Measurements from ENCODE around the gene FBXO9. TPM values are rescaled to one million over a fixed set of nuclear protein-coding genes. Genes with fewer than 3 reads are reported as not detected.

Gene FBXO9
- polyA plus RNA-seq, 1 of the 3 experiments (the other 2 are of a cell fraction): 61.9 TPM

DNA sequence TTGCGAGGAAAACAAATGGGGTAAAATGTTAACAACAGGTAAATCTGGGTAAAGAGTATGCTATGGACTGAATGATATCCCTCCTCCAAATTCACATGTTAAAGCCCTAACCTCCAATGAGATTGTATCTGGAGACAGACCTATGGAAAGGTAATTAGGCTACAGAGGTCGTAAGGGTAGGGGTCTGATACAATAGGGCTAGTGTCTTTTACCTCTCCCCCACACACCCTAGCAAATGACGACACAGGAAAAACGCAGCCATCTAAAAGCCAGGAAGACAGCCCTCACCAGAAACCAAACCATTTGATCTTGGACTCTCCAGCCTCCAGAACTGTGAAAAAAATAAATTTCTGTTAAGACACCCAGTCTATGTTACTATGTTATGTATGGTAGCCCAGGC lies 20.6 kb upstream of the FBXO9 start:
- TF ChIP-seq, protein P1, sequence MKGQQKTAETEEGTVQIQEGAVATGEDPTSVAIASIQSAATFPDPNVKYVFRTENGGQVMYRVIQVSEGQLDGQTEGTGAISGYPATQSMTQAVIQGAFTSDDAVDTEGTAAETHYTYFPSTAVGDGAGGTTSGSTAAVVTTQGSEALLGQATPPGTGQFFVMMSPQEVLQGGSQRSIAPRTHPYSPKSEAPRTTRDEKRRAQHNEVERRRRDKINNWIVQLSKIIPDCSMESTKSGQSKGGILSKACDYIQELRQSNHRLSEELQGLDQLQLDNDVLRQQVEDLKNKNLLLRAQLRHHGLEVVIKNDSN (IDR thresholded peaks at IDR 0.05; ENCODE audit: borderline replicate concordance, low read depth): no peak
- TF ChIP-seq POLR2AphosphoS5 (IDR thresholded peaks at IDR 0.05; ENCODE audit: low read depth, low read length): no peak
- TF ChIP-seq NRF1 (IDR thresholded peaks at IDR 0.05; ENCODE audit: low read depth, low read length): no peak
- no peak for TF ChIP-seq TAF1 (IDR thresholded peaks at IDR 0.05; ENCODE audit: borderline replicate concordance, low read depth, low read length)
- TF ChIP-seq RAD21 (IDR thresholded peaks at IDR 0.05; ENCODE audit: low read length): no peak
- no peak for TF ChIP-seq GATA2 (CRISPR knock-in tag; IDR thresholded peaks at IDR 0.05)

DNA sequence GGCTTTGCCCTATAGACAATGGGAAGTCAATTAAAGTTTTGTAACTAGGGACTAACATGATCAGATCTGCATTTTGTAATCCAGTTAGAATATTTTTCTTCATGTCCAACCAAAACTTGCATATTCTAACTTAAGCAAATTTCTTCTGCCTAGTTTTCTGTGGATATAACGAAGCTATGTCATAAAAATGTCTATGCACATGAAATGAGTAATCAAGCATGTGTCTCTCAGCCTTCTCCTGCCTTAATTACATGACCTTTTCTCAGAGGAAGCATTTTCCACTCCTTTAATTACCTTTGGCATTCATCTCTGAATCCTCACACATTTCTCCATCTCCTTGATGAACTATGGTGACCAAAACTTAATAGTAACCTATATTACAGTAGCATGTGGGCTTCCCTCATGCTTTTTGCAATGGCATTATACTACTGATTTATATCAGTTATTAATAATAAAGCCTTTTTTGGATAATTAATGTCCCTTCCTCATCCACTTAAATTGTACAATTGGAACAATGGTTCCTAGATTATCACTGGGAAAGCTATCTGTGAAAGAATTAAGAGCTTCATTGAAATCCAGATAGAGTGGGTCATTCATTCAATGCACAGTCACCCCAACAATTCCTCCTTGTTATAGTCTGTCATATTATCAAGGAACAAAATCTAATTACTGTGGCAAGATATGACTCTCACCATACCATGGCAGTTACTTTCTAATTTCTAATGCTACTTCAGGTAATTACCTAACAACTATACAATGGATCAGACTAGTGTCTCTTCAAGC lies 19.1 kb upstream of the FBXO9 start:
- H4K20me1 ChIP-seq (ENCODE audit: insufficient read depth): no peaks in the 10 kb centered on the region
- POLR2A ChIA-PET: no interaction called here
- H3K9me2 ChIP-seq: no peaks in the 10 kb centered on the region
- H3K27ac ChIP-seq (ENCODE audit: low read depth in 2 of 2, low read length in 1 of 2): peak overlapping the region in 1 of 2 experiments; percentile 100; a peak in 2 of 4 replicates
- no peaks in the 10 kb centered on the region for H3K9me3 ChIP-seq
- H3F3A ChIP-seq (replicated peaks; ENCODE audit: insufficient read depth): peaks cover 56% of the 10 kb centered on the region
- peaks cover 2 to 3% of the 10 kb centered on the region in 2 experiments for H3K36me3 ChIP-seq (replicated peaks in 1 of 2; ENCODE audit: control insufficient read depth in 1 of 2, insufficient read depth in 2 of 2, low read length in 1 of 2)
- DNase-seq: no peak
- H3K4me3 ChIP-seq (ENCODE audit: low read depth in 2 of 2, low read length in 1 of 2): no peak overlapping the region
- peaks cover 38% of the 10 kb centered on the region for H3K79me2 ChIP-seq (ENCODE audit: insufficient read depth)
- CTCF ChIA-PET: interaction anchor here (0.7 to 1.6 kb wide), 2 partner anchors 682 to 802 kb away, joined by 3 read pairs; no protein-coding TSS in a partner anchor
- peaks cover 3 to 62% of the 10 kb centered on the region in 2 experiments for H3K4me1 ChIP-seq (ENCODE audit: control insufficient read depth in 1 of 2, insufficient read depth in 2 of 2, low read depth in 1 of 2, low read length in 1 of 2)
- no peak overlapping the region for H3K4me2 ChIP-seq
- no peak overlapping the region for H2AFZ ChIP-seq (ENCODE audit: low read depth)
- no peak overlapping the region for H3K9ac ChIP-seq
- 83% methylated on average over 1 of the region's 1 CpG for WGBS (ENCODE audit: low lambda C conversion rate)
- no peaks in the 10 kb centered on the region for H3K27me3 ChIP-seq (ENCODE audit: insufficient read depth)
- TF ChIP-seq TAF1 (IDR thresholded peaks at IDR 0.05; ENCODE audit: borderline replicate concordance, low read depth, low read length): no peak
- TF ChIP-seq GABPA (IDR thresholded peaks at IDR 0.05; ENCODE audit: low read depth): no peak
- TF ChIP-seq NFIC (IDR thresholded peaks at IDR 0.05; ENCODE audit: borderline replicate concordance): no peak
- TF ChIP-seq, protein P2, sequence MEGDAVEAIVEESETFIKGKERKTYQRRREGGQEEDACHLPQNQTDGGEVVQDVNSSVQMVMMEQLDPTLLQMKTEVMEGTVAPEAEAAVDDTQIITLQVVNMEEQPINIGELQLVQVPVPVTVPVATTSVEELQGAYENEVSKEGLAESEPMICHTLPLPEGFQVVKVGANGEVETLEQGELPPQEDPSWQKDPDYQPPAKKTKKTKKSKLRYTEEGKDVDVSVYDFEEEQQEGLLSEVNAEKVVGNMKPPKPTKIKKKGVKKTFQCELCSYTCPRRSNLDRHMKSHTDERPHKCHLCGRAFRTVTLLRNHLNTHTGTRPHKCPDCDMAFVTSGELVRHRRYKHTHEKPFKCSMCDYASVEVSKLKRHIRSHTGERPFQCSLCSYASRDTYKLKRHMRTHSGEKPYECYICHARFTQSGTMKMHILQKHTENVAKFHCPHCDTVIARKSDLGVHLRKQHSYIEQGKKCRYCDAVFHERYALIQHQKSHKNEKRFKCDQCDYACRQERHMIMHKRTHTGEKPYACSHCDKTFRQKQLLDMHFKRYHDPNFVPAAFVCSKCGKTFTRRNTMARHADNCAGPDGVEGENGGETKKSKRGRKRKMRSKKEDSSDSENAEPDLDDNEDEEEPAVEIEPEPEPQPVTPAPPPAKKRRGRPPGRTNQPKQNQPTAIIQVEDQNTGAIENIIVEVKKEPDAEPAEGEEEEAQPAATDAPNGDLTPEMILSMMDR (IDR thresholded peaks at IDR 0.05): no peak
- TF ChIP-seq SMC3 (IDR thresholded peaks at IDR 0.05; ENCODE audit: low read depth, low read length): no peak
- no peak for TF ChIP-seq EP300 (IDR thresholded peaks at IDR 0.05; ENCODE audit: borderline replicate concordance in 1 of 2, low read depth in 1 of 2, low read length in 1 of 2)
- TF ChIP-seq SIN3A (IDR thresholded peaks at IDR 0.05; ENCODE audit: borderline replicate concordance, low read depth, low read length): no peak
- TF ChIP-seq, protein P1 (IDR thresholded peaks at IDR 0.05; ENCODE audit: borderline replicate concordance, low read depth): no peak
- TF ChIP-seq MEF2A (IDR thresholded peaks at IDR 0.05; ENCODE audit: borderline replicate concordance, low read depth): no peak
- TF ChIP-seq RCOR1 (IDR thresholded peaks at IDR 0.05; ENCODE audit: low read length): no peak
- no peak for TF ChIP-seq TEAD4 (IDR thresholded peaks at IDR 0.05; ENCODE audit: borderline replicate concordance, insufficient read depth)
- no peak for TF ChIP-seq RAD21 (IDR thresholded peaks at IDR 0.05; ENCODE audit: low read length)
- no peak for TF ChIP-seq EZH2phosphoT487 (IDR thresholded peaks at IDR 0.05; ENCODE audit: borderline replicate concordance, low read depth)
- TF ChIP-seq MXI1 (IDR thresholded peaks at IDR 0.05; ENCODE audit: low read depth, low read length): no peak
- TF ChIP-seq JUND (IDR thresholded peaks at IDR 0.05): no peak
- TF ChIP-seq, protein P3, sequence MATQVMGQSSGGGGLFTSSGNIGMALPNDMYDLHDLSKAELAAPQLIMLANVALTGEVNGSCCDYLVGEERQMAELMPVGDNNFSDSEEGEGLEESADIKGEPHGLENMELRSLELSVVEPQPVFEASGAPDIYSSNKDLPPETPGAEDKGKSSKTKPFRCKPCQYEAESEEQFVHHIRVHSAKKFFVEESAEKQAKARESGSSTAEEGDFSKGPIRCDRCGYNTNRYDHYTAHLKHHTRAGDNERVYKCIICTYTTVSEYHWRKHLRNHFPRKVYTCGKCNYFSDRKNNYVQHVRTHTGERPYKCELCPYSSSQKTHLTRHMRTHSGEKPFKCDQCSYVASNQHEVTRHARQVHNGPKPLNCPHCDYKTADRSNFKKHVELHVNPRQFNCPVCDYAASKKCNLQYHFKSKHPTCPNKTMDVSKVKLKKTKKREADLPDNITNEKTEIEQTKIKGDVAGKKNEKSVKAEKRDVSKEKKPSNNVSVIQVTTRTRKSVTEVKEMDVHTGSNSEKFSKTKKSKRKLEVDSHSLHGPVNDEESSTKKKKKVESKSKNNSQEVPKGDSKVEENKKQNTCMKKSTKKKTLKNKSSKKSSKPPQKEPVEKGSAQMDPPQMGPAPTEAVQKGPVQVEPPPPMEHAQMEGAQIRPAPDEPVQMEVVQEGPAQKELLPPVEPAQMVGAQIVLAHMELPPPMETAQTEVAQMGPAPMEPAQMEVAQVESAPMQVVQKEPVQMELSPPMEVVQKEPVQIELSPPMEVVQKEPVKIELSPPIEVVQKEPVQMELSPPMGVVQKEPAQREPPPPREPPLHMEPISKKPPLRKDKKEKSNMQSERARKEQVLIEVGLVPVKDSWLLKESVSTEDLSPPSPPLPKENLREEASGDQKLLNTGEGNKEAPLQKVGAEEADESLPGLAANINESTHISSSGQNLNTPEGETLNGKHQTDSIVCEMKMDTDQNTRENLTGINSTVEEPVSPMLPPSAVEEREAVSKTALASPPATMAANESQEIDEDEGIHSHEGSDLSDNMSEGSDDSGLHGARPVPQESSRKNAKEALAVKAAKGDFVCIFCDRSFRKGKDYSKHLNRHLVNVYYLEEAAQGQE (IDR thresholded peaks at IDR 0.05; ENCODE audit: low read depth, low read length): no peak

More for the DNA sequence above, 20.6 kb upstream of the FBXO9 start:
- Histone ChIP-seq H3K27me3 (ENCODE audit: insufficient read depth) (no peaks in the 10 kb centered on the region), H3K79me2 (ENCODE audit: insufficient read depth) (peaks cover 40% of the 10 kb centered on the region), H3K27ac (ENCODE audit: low read depth in 2 of 2, low read length in 1 of 2) (peak overlapping the region in 1 of 2 experiments; percentile 96), H3K36me3 (replicated peaks in 1 of 2; ENCODE audit: control insufficient read depth in 1 of 2, insufficient read depth in 2 of 2, low read length in 1 of 2) (peaks cover 13 to 17% of the 10 kb centered on the region in 2 experiments), H3K4me3 (ENCODE audit: low read depth in 2 of 2, low read length in 1 of 2) (peak overlapping the region in 1 of 2 experiments; percentile 16; a peak in 1 of 4 replicates), H3K4me1 (ENCODE audit: control insufficient read depth in 1 of 2, insufficient read depth in 2 of 2, low read depth in 1 of 2, low read length in 1 of 2) (peaks cover 3 to 67% of the 10 kb centered on the region in 2 experiments), H3F3A (replicated peaks; ENCODE audit: insufficient read depth) (peaks cover 53% of the 10 kb centered on the region), H3K9ac (peak overlapping the region; percentile 69), H3K9me3 (no peaks in the 10 kb centered on the region), H2AFZ (ENCODE audit: low read depth) (no peak overlapping the region), H4K20me1 (ENCODE audit: insufficient read depth) (no peaks in the 10 kb centered on the region), H3K4me2 (peak overlapping the region; percentile 68), H3K9me2 (no peaks in the 10 kb centered on the region)
- WGBS (ENCODE audit: low lambda C conversion rate): 68% methylated on average over 4 of the region's 4 CpGs
- POLR2A ChIA-PET: no interaction called here
- CTCF ChIA-PET: no interaction called here
- no peak for DNase-seq

All from SK-N-SH (cell line).